GM19468 (cell line): Measurements from ENCODE around the gene OBP2A.
"Not testable (repeated sequence)": the region's sequence is repeated elsewhere in the genome, so short reads cannot be mapped to it uniquely, and the experiment has no call there.

Experiments
- ATAC-seq: cut with Tn5 transposase; IDR thresholded peaks from one replicate; pipeline ENCODE4 v1.9.1; 2021; ENCODE audit warnings: mild to moderate bottlenecking, moderate library complexity, moderate number of reproducible peaks; ENCODE audit not compliant: unreplicated experiment; ENCODE audit errors: extremely low read depth

Gene OBP2A

DNA sequence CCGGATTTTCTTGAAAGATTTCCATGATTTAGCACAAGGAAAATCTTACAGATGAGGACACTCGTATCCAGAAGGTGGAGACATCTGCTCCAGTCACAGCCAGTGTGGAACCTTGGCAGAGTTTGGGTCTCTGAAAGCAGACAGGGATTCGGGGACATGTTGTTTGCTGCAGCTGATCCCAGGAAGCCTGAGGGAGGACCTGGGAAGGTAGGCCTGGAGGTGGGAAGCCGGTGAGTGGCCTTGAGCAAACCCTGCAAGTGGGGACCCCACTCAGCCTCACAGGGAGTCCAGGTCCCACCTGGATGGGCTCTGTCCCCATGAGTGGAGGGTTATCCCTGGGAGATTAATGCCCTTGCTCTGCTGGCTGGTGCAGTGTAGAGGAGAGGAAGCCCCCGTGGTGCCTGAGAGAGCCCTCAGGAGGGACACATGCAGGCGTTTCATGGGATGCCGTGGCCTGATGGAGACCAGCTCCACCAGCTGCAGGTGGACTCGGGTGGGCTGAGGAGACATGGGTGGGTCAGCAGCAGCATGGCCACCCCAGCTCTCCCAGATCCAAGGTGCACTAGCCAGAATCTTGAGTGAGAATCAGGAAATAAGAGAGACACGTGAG, 37.6 kb upstream of the OBP2A start:
- no peak for ATAC-seq

DNA sequence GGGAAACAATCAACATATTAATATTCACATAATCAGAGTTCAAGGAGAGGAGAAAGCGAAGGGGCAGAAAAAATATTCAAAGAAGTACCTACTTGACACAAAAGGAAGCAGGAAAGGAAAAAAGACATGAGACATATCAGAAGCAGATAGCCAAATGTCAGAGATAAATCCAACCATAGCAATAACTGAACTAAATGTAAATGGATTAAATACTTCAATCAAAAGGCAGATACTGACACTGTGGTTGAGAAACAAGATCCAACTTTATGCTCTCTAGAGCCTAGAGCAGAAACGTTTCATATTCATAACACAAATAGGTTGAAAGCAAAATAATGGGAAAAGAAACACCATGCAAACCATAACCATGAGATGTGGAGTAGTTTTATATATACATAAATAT, 36.5 kb upstream of the OBP2A start:
- ATAC-seq = no peak

DNA sequence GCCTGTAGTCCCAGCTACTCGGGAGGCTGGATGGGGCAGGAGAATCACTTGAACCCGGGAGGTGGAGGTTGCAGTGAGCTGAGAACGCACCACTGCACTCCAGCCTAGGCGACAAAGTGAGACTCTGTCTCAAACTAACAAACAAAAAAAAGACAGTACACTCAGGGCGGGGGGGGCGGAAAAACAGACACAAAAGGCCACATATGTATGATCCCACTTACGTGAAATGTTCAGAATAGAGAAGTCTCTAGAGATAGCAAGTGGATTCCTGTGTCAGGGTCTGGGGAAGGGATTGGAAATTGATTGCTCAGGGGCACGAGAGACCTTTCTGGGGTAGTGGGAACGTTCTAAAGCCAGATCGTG, 33.7 kb upstream of the OBP2A start:
- no peak for ATAC-seq

DNA sequence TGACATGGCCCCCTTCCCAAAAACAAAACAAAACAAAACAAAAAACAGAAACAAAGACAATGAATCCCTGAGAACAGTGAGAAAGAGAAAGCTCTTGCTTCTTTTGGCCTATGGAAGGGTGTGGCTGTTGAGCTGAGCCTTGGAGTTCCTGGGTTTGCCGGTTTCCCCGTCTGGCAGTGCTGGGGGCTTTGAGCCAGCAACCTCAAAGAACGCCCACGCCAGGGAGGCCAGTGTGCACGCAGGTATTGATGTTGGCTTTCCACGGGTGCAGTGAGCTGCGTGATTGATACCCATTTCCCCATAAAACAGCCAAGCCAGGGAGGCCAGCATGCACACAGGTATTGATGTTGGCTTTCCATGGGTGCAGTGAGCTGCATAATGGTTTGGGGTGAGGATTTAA, 33.0 kb upstream of the OBP2A start:
- no peak for ATAC-seq

DNA sequence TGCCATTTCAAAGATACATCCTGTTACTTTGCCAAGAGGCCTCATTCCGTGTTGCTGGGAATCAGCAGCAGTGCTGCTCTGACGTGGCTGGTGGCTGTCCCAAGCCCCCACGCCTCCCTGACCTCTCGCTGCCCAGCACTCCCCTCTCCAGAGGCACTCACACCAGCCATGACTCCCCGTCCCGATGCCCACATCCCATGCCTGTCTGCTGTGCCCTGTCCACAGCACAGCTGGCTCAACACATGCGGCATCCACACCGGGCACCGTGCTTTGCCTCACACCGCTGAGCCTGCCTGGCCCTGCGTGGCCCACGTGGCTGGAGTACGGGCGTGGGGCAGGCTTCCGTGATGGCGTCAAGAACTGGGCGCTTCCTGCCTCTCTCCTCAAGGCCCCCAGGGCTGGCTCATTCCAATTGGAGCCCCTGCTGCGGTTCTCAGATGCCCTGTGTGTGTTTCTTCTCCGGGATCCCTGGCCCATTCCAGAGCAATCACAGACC, 32.5 kb upstream of the OBP2A start:
- ATAC-seq = no peak

DNA sequence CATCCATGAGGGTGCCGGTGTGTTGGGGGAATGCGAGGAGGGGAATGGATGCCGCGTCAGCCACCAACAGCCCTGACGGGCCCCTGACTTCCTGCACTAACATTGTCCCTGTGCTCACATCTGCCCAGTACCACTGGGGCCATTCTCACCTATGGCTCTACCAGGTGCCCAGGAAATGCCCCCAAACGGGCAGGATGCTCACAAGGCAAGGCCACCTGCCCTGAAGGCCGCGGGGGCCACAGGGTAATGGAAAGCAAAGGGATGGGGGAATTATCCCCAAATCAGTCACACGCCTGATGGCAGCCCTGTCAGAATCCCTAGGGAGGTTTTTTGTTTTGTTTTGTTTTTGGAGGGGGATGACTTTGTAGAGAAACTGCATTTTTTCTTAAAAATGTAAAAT, 32.0 kb upstream of the OBP2A start:
- ATAC-seq = not testable (repeated sequence)

DNA sequence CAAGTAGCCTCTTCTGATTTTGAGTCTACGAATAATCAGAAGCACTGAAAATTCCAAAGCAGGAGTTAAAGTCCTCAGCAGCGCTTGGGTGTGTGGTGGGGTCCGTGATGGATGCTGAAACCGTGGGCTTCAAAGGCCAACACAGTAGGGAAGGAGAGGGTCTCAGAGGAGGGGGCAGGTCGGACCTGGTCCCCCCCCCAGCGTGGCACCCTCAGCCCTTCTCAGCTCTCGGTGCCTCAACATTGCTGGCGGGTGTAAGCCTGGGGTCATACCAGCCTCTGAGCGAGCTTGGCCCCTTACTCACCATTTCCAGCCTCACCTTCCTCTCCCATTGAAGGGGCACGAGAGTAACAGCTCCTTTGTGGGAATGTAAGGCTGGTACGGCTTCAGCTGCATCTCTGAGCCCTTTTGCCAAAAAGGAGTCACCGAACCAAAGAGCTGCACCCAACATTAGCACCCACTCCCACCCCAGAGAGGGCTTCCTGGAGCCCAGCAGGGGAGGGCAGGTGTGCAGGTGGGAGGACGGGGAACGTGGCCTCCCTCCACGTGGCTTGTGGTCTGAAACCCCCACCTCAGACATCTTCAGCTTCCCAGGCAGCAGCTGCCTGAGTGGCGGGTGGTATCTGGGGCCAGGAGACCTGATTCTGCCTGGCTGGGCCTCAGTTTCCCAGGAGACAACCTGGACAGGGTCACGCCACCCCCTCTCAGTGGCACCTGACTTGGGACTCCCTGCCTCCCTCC, 31.4 kb upstream of the OBP2A start:
- no peak for ATAC-seq

DNA sequence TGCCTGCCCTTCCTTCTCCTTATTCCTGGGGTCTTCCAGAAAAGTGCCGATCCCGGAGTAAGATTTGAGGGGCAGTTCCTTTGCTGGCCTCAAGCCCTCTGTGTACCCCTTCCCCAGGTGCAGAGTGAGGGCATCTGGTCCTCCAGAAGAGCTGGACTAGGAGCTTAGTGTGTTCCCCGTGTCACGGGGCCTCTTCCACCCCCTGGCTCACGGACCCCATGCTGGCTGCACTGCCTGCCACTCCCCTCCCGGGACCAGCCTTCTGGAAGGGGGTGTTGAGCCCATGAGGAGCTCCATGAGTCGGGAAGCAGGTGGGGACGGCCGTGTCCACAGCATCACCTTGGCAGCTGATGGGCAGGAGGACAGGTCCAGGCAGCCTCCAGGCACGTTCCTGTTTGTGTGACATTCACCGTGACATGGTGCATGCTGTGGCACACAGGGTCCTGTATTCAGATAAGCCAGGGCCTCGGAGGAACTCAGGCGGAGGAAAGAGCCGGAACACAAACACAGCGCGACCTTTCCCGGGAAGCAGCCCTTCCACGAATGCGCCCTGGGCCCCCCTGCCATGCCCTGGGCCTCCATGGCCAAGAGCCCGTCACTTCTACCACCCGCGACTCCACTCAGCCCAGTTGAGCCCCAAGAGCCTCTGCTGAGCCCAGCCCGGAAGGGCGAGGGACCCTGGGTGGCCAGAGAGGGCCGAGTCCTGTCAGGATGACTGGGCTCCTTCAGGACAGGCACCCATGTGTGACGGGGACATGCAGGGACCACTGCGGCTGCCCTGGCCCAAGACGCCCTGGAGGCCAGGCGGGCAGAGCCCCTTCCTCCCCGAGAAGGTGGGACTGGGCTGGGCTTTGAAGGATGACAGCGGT, 30.6 kb upstream of the OBP2A start:
- no peak for ATAC-seq

DNA sequence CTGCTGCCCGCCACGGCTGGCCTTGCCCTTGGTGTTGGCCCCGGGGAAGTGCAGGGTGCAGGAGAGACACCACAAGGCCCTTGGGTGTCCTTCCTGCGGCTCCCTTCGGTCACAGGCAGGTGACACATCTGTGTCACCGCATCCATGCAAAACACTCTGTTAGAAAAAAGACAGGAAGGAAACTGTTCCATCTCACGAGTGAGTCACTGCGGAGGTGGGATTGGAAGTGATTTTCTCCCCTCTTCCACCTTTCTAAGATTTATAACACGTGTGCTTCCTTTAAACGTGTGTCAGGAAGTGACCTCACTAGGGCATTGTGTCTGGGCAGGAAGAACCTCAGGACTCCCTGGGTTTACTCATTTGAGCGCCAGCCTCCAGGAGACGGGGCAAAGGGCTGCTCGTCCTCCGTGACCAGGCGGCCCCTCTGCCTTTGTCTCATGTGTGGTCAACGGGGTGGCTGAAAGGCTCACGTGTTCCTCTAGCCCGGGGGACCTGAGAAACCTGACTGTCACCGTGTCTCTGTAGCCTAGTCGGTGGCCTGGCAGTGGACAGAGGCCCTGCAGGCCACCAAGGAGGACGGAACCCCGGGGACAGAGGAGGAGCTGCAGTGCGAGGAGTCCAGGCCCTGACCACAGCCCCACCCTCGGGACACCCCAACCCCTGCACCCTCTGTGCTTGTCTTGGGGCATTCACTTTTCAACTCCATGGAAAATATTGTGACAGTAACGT, 29.6 kb upstream of the OBP2A start:
- ATAC-seq = no peak

DNA sequence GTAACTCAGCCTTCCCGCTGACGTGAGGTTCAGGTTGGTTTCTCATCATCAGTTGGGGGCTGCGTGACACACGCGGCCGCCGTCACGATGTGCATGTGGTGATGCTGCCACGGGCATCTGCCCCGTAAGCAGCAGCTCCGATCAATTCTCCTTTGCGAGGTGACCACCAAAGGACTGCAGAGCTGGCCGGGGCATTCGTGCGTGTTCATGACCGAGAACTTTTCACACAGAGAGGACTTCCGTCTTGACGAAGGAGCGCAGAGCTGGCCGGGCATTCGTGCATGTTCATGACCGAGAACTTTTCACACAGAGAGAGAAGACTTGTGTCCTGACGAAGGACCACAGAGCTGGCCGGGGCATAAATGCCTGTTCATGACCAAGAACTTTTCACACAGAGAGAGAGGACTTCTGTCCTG, 28.5 kb upstream of the OBP2A start:
- no peak for ATAC-seq

DNA sequence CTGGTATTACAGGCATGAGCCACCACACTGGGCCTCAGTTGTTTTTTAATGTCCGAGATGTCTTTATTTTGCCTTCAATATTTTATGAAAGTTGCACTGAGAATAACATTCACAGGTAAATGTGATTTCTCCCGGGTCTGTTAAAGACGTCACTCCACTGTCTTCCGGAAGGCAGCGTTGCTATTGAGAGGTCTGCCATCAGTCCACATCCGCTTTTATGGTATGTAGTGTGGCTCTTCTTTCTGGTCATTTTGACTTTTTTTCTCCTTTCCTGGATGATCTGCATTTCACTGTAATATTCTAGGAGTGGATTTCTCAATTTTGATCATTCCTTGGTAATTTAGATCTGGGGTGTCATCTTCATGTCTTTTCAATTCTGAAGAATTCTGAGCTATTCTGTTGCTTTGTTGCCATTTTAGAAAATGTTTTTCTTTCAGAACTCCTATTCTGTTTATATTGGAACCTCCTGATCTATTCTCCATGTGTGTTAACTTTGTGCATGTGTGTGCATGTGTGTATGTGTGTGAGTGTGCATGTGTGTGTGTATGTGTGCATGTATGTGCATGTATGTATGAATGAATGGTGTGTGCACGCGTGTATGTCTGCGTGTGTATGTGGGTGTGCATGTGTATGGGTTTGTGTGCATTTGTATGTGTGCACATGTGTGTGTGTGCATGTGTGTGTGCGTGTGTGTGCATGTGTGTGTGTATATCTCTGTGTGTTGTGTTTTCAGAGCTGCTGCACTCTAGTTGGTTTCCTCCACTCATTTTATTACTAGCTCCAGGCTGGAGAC, 26.6 kb upstream of the OBP2A start:
- ATAC-seq = no peak

DNA sequence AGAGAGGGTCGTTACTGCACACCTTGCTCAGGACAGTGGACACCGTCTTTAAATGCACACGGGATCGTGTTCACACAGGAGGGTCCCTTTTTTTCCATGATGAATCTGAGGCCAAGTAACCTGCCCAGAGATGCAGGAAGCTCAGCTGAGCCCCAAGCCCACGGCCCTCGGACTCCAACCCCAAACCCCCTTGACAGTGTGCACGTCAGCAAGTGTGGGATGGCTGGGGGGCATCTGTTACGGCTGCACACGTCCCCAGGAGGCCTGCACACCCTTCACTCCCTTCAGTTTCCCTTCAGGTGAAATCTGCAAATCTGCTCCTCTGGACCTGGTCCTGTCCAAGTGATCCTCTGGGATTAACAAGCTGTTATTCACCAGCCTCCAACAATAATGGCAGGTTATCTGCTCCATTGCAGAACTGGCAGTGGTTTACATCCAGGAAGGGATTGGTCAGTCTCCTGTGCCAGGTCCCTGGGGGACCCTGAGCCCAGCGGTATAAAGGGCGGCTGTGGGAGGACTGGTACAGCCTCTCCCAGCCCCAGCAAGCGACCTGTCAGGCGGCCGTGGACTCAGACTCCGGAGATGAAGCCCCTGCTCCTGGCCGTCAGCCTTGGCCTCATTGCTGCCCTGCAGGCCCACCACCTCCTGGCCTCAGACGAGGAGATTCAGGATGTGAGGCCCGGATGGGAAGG, 24.9 kb upstream of the OBP2A start, which contains the start of gene LCN1:
Gene LCN1, plus strand, starts transcription at position 525 of the 692 bp plus-strand sequence. Its CDS starts 58 bp downstream, at position 583.
- no peak for ATAC-seq

DNA sequence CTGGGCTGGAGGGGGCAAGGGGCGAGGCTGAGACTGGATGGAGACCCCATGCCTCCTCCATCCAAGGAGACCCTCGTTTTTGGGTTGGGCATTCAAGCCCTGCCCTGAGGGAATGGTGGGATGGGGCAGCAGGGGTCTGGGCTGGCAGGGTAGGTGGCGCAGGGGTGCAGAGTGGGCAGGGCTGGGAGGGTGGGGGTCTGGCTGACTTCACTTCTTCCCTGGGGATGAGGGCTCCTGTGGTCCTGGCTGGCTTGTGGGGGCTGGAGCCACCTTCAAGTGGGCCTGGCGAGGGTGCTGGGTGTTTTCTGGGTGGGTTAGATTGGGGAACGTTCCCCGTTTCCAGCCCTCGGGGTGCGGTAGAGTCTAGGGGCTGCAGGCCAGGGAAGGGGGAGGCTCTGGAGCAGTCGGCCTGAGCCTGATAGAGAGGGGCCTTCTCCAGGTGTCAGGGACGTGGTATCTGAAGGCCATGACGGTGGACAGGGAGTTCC, 24.3 kb upstream of the OBP2A start:
- no peak for ATAC-seq

DNA sequence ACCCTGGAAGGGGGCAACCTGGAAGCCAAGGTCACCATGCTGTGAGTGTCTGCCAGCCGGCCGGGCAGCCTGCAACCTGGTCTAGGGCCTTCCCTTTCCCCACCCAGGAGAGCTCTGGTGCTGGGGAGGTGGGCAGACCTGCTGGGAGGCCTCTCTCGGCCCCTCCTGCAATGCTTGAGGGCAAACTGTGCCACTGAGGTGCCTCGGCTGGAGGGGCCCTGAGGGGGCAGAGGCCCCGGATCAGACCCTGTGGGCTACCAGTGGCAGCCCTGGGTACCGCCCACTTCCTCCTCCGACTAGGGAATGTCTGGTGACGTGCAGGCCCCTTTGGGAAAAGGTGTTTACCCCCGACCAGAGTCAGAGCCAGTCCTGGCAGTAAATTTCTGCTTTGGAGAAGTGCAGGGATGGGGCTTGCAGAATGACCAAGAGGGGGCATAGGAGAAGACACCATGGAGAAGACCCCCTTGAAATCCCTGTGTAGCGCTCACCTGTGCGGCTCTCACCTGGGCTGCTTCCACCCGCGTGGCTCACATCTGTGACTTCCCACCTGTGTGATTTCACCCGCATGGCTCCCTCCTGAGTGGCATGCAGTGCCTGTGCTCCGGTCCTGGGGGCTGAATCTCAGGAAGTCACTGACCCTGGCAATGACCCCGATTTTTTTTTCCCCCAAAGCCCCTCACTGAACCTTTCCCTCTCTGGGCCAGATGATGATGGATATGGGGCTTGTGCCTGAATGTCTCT, 23.6 kb upstream of the OBP2A start:
- ATAC-seq = no peak

DNA sequence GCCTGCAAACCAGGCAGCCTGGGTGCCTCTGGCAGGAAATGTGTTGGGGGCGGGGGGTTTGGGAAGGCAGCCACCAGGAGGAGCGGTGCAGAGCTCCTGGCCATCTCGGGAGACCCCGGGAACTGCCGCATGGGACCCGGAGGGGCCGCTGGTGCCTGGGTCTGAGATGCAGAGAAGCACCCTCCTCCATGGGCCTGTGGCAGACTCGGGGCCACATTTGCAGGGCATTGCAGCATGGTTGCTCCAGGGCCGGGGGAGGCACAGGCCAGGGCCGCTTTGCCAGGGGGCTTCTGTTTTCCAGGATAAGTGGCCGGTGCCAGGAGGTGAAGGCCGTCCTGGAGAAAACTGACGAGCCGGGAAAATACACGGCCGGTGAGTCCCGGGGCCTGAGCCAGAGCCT, 23.0 kb upstream of the OBP2A start:
- ATAC-seq = no peak

DNA sequence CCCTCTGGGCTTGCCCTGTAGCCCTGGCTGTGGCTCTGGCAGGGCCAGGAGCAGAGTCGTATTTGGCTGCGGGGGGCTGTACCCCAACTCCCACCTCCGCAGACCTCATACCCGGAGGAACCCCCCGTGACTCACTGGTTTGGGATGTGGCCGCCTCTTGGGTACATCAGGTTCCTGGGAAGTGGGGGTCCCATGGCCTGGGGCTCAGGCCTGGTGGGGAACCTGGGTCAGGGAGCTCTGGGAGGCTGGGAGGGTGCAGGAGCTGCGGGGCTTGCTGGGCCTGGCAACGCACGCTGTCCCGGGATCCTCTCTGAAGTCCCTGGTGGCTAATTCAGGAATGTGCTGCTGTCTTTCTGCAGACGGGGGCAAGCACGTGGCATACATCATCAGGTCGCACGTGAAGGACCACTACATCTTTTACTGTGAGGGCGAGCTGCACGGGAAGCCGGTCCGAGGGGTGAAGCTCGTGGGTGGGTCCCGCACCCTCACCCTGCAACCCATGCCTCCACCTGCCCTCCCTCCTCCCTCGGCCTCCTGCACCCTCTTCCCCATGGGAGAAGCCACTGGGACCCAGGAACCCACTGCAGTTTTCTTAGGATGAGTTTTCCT, 22.3 kb upstream of the OBP2A start:
- ATAC-seq = no peak

DNA sequence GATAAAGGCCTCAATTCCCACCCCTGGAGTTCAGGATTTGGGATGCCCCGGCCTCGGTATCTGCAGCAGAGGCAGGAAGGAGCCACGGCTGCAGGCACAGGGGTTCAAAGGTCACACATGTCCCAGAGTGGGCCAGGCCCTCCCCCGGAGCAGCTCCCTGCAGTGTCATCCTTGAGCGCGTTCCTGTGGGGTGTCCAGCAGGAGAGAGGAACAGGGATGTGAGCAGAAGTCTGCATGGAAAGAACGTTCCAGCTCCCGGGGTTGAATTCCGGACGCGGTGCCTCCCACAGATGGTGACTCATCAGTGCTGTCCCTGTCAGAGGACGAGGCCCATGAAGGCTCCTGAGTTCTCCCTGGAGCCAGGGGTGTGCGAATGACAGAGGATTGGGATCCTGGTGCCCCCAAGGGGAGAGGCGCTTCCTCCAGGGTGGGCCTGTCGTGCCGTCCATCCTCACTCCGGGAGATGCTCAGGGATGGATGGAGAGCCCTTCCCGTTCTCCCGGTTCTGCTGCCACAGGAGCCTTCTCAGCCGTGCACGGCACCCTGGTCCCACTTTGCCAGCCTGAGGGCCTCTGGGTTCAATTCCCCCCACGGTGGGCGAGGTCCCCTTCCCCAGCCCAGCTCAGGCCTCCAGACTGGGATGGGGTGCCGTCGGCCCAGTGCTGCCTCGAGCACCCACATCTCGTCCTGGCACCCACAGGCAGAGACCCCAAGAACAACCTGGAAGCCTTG, 21.6 kb upstream of the OBP2A start:
- no peak for ATAC-seq
